DMS 273 treated with DMSO at 0.1 percent for 48 hours (cell line): ENCODE results near the gene SALL1.

ENCODE experiments used
- DNase-seq: peaks from one replicate; lab custom pipeline; 2025; lab: John Stamatoyannopoulos, UW

The SALL1 gene

GRCh38 chr16:51141106-51141505, 10.0 kb downstream of the SALL1 start:
- DNase-seq, result peak; percentile 83

DNA sequence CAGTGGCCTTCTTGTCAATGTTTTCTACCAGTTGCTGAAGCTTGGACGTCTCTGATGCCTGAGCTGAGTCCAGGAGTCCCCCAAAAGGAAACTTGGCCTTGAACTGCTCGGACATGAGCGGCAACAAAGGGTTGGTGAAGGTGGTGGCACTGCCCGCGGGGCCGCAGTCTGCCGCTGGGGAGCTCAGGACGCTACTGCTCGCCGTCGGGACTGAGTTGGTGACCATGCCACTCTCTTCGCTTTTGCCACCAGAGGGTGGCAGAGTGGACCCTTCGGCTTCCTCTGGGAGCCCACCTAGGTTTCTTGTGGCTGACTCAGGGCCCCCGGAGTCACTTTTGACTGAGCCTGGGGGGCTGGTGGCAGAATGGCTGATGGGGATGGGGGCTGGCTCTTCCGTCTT, 11.0 kb downstream of the SALL1 start:
- DNase-seq, result no peak

GRCh38 chr16:51139568-51139967, 11.5 kb downstream of the SALL1 start:
- no peak for DNase-seq

DNA sequence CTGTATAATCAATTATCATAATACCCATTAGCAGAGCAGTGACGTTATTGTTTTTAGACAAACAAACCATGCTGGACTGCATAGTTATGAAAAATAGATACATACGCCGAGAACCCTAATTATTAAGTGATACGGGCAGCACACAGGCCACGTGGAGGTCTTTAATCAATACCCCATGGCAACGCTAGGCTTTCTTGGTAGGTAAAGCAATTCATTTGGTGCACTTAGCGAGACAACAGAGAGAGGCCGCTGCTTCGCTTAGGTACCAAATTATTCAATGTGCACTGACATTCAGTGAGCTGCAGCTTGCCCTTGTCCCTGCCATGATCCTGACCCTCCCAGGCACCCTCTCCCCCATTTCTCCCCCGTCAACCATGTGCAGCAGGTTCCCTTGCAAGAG, 12.9 kb downstream of the SALL1 start:
- no peak for DNase-seq

DNA sequence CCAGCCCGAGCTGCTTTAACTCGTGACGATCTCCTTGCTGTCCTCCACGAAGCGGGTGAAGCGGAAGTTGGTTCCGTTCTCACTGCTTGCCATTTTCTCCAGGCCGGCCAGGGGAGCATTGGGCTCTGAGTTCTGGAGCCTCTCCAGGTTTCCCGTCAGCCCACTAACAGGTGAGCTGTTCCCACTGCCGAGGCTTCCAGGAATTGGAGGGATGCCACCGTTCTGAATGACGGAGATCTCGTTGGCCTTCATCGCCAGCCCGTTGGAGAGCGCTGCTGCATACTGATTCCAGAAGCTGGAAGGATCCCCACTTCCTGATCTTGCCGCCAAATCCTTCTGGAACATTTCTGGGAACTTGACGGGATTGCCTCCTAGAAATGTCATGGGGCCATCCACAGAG, 14.0 kb downstream of the SALL1 start:
- DNase-seq, result no peak

- no peak for DNase-seq
These were observed 16.2 kb downstream of the SALL1 start for GRCh38 chr16:51134876-51135275.

DNA sequence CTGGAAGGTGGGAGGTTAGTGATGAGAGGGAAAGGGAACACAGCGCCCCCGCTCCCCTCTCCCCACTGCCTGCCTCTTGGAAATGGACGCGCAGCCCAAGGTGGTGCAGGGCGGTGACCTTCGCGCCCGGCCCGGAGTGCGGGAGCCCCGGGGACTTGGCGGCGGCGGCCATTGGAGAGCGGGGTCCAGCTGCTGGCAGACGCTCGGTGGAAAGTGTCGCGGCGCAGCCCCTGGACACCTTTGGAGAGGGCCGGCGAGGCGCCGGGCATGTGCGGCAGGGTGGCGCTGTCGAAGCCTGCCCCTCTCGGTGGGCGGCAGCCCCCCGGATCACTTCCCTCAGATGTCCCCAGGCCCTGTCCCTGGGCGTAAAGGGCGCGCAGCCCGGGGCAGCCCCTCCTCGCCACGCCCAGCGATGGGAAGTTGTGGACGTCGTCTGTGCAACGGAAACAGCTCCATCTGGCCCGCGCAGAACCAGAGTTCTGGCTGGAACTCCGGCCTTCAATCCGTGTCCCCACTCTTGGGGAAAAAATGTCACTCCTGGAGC, 16.7 kb downstream of the SALL1 start:
- no peak for DNase-seq

DNA sequence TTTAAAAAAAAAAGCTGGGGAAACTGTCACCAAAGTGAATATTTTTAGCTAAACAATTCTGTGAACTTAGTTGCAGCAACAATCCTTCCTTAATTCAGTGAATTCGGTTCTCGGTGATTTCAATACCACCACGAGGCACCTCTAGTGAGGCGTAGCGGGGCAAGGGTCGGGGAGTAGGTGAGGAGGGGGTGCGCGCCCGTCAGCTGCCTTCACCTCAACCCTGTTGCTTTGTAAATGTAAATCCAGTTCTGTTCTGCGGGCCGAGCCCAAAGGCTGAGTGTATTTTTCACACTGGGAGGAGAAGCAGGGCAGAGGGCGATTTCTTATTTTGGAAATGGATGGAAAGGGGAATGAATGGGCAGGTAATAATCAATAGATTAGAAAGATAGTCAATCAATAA, 17.4 kb downstream of the SALL1 start:
- DNase-seq, result no peak

GRCh38 chr16:51133183-51133582, 17.9 kb downstream of the SALL1 start:
- no peak for DNase-seq

DNA sequence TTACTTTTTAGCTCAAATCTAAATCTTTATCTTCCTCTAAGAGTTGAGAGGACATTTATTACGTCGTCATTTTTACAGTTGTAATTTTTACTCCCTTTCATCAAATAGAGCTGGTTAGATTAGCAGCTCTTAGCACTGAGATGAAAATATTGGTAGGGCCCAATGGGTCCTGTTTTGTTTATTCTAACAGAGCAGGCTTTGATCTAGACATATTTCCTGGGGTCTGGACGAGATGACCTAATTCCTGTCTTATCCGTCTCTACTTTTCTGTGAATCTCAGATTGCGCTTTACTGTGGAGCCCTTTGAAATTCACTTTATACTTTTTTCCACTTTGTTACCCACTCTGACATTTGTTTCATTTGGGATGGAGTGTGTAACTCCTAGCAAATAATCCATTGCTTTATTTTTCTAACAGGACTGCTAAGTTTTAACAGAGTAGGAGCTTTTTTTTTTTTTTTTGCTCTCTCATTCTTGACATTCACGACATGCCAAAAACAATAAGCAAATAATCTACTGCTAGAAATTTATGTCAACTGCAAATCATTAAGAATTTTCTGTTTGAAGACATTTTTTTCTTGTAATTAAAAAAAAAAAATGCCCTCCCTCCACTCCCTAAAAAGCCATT, 18.5 kb downstream of the SALL1 start:
- no peak for DNase-seq

DNA sequence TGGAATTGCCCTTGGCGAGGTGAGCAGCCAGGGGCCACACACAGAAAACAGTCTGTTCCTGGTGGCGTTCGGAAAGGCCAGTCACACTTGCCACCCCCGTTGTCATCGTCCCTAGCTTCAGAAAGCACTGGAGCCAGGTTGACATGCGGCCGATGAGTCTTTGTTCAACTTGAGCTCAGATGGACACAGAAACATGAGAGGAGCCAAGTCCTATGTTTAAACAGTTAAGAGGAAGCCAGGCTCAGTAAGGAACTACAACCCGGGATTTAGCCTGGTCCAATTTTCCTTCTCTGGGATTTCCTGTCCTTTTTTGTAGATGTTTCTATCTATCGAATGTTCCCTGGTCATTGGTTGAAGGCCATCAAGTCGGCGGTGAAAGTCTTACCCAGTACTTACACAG, 19.5 kb downstream of the SALL1 start:
- DNase-seq, result no peak

GRCh38 chr16:51129105-51129504, 22.0 kb downstream of the SALL1 start:
- DNase-seq, result no peak

DNA sequence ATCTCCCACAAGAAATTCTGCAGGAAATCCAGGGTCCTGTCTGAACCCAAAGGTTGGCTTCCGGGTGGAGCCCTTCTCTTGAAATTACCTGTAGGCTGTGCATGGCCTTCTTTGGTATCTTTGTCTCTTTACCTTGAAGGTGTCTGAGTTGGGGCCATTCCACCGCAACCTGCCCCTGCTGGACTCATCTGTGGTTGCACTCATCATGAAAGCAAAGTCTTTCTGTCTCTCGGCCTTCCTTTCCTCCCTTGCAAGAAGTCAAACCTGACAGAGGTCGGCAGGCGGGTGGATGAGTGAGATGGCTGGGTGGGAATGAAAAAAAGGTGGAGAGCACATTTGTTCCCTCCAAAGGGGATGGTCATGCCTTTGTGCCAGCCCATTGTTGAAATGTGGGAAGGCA, 25.1 kb downstream of the SALL1 start:
- no peak for DNase-seq

- DNase-seq, result no peak
These were observed 26.2 kb downstream of the SALL1 start for GRCh38 chr16:51124896-51125295.

GRCh38 chr16:51121850-51122249, 29.2 kb downstream of the SALL1 start:
- no peak for DNase-seq

GRCh38 chr16:51120730-51121347, 30.2 kb downstream of the SALL1 start:
- no peak for DNase-seq

DNA sequence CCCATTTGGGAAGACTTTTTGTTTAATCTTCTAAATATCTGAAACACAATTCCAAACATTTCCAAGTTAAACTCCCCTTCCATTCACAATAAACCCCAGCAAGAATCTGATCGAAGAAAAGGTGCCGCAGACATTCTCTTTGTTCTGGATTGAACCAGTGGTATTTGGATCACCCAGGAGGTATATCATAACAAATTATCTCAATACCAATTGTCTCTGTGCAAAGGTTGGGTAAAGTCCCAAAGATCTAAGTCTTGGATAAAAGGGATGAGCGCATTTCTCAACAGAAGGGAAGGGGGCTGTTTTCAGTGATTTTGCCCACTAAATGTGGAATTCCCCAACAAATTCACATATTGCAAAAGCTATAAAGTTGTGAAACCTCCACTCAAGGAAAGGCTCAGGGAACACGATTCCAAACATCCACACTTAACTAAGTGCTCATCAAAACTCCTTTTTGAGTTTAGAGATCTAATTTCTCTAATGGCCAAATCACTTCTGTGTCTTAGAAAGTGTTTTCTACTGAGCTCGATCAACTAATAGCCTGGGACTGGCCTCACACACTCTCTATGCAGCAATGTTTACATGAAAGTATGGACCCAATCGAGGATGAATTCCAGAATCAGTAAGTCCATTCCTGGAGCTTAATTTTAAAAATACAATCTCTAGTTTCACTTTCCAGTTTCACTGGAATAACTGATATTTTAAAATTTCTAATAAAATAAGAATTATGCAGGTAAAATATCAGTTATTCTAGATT, 30.9 kb downstream of the SALL1 start:
- no peak for DNase-seq

DNA sequence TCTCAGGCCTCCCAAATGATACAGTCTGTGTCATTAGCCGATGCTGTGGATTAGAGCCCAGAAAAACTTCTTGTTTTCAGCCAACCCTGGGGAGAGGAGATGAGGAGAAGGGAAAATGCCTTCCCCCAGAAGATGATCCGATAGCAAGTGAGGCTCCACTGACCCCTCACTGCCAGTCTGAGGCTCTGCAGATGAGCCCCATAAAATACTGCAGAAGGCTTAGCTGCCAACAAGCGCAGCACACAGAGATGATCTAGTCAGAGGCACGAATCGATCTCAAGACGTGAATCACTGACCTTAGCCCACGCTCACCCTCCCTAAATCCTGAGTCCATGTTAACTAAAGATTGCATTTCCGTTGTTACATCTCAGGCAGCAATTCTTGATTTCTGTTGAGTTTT, 31.5 kb downstream of the SALL1 start:
- DNase-seq, result no peak

GRCh38 chr16:51116353-51116752, 34.7 kb downstream of the SALL1 start:
- DNase-seq, result no peak

DNA sequence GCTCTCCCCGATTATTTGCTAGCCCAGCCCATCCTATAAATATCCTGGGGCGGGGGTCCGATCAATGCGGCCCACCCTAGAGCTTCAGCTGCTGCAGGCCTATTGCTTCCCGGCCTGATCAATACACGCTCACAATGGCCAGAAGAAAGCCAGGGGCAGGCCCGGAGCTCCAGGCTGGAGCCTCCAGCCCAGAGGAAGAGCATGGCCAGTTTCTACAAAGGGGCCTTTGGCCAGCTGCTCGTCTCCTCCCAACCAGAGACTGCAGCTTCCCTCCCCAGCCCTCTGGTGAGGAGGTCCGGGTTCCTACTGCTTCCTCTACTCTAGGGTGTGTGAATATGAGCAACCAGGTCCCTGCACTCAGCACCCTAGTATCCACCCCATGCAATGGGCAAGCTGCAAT, 36.7 kb downstream of the SALL1 start:
- DNase-seq, result no peak

GRCh38 chr16:51113236-51114125, 37.6 kb downstream of the SALL1 start:
- no peak for DNase-seq

DNA sequence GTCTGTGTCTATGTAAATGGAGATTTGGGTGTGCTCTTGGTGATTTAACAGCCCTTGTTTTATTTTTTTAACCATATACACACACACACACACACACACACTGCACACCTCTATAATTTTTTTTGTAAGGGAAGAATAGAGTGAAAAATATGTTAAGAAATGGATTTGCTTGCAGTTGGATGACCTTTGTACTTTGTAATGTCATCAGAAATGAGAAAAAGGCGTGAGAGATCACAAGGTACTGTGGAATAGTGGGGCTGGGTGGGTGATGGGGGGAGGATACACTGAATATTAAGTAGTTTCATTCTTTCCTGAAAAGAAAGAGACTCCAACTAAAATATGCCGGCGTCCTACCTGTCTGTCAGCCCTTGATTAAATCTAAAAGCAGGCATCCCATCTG, 38.7 kb downstream of the SALL1 start:
- no peak for DNase-seq
